ENCODE measurements around the gene RIN3.
A peak's percentile ranks its signal among the peaks of the same experiment; 100 is the strongest.

Gene RIN3

DNA sequence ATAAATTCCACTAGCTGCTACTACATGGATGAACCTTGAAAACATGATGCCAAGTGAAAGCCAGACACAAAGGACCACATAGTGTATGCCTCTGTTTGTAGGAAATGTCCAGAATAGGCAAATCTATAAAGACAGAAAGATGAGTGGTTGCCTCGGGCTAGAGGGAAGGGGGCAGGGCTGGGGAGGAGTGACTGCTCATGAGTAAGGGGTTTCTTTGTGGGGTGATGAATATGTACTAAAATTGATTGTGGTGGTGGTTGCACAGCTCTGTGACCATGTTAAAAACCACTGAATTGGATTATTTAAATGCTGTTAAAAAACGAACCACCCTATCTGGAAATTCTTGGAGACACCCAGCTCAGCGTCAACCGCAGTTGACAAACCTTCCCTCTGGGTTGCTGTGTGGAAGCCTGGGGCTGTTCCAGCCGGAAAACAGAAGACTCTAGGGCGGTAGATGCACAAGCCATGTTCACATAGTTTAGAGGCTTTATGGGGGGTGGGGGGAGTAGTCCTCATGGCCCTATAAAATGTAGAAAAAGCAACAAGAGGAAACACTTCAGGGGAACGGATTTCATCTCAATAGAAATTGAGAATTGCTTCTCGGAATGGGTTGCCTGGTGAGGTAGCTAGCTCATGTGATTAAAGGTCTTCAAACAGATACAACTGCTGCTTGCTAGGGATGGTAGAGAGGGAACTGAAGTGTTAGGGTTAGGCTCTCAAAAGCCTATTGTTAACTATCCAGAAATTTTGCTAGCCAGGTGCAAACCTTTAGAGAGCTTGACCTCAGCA, 29.4 kb downstream of the RIN3 start:
- peaks cover 16% of the 10 kb centered on the region for H3K4me1 Mint-ChIP-seq (ENCODE audit: low read depth)
- H3K27me3 Mint-ChIP-seq (ENCODE audit: low read depth), result peaks cover 3% of the 10 kb centered on the region
- no peak overlapping the region for H3K27ac Mint-ChIP-seq
- no peaks in the 10 kb centered on the region for H3K36me3 Mint-ChIP-seq (ENCODE audit: low read depth)
- no peak overlapping the region for H3K4me3 Mint-ChIP-seq
- no peaks in the 10 kb centered on the region for H3K9me3 Mint-ChIP-seq

DNA sequence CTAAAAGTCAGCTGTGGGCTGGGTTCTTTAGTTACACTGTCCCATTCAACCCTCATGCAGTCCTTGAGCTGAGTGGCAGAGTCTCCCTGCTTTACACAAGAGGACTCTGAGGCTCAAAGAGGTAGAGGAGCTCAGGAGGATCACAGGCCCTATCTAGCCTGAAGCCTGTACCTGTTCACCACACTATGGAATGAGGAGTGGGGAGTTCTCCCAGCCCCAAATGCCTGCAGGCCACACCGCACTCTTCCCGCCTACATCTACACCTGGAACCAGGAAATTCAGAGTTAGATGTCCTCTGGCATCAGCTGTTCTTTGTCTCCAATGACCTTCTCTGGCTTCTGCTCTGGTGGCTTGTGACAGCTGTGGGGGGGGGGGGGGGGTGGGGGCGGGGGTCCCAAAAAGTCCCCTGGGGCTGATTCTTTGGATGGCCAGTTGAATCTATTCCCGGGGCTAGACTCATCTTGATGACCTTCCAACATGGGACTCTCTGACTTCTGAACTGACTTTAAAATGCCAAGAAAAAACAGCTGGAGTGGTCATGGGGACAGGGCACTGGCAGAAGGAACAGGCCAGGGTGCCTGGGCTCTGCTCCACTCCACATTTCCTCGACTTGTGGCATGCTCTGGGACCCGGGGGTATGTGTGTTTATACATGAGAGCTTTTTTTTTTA, 30.6 kb downstream of the RIN3 start:
- H3K4me3 Mint-ChIP-seq, result no peak overlapping the region
- no peaks in the 10 kb centered on the region for H3K36me3 Mint-ChIP-seq (ENCODE audit: low read depth)
- no peak overlapping the region for H3K27ac Mint-ChIP-seq
- peaks cover 3% of the 10 kb centered on the region for H3K27me3 Mint-ChIP-seq (ENCODE audit: low read depth)
- H3K9me3 Mint-ChIP-seq, result no peaks in the 10 kb centered on the region
- H3K4me1 Mint-ChIP-seq (ENCODE audit: low read depth), result peaks cover 13% of the 10 kb centered on the region

DNA sequence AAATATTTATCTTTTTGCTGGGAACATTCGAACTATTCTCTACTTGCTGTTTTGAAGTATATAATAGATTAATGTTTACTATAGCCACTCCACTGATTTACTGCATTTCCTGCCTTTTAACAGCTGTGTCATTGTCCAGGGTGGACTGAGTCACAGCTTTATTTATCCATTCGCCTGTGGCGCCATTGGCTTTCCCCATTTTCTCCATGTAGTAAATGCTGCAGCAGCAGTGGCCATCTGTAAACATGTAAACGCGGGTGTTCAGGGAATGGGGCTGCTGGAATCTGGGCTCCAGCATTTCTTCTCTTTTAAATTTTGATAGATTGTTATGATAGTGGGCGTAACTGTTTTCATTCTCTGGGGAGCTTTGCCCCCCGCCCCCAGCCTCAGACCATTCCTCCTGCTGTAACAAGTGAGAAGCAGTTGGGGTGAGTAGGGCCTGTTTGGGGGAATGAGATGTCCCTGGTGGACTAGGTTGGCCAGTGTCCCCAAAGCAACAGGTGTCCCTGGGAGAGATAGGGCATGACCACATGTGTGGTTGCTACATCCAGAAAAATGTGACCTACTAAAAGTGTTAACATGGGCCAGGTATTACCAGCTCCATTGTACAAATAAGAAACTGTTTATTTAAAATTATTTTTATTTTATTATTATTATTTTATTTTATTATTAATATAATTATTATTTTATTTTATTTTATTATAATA, 32.9 kb downstream of the RIN3 start:
- Mint-ChIP-seq H3K27me3 (ENCODE audit: low read depth) (peaks cover 3% of the 10 kb centered on the region), H3K9me3 (no peaks in the 10 kb centered on the region), H3K4me3 (no peak overlapping the region), H3K4me1 (ENCODE audit: low read depth) (peaks cover 14% of the 10 kb centered on the region), H3K36me3 (ENCODE audit: low read depth) (no peaks in the 10 kb centered on the region), H3K27ac (peak overlapping the region; percentile 31)

DNA sequence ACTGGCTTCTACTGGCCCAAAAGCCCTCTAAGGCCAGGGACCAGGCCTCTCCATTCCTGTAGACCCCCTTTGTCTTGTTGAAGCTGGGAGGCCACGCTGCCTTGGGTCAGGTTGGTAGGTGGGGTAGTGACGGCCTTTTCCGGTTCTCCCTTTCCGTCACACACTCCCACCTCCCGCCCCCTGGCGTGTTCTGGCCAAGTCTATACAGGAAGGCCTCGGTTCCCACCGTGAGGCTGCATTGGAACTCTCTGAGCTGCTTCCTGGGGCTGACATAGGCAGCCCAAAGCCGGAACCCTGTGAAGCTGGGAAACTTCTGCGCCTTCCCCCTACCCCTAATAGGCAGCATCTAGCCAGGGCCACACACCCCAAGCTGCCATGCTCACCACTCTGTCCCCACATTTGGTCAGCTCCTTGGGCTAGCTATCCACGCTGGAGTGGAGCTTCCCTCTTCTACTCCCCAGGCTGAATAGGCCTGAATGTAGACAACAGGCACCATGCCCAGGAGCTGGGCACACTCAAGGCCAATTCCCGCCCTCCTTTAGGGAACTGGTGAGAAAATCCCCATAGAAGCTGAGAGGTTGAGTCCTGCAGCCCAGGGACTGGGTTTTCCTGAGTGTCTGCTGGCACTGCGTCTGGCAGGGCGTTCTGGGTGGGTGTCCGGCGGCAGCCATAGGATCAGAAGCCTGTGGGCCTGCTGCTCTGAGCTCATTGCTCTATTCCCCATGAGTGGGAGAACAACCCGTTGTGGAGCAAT, 35.7 kb downstream of the RIN3 start:
- no peak overlapping the region for H3K4me3 Mint-ChIP-seq
- H3K27me3 Mint-ChIP-seq (ENCODE audit: low read depth), result peaks cover 10% of the 10 kb centered on the region
- H3K36me3 Mint-ChIP-seq (ENCODE audit: low read depth), result no peaks in the 10 kb centered on the region
- peaks cover 17% of the 10 kb centered on the region for H3K4me1 Mint-ChIP-seq (ENCODE audit: low read depth)
- H3K9me3 Mint-ChIP-seq, result no peaks in the 10 kb centered on the region
- H3K27ac Mint-ChIP-seq, result no peak overlapping the region

DNA sequence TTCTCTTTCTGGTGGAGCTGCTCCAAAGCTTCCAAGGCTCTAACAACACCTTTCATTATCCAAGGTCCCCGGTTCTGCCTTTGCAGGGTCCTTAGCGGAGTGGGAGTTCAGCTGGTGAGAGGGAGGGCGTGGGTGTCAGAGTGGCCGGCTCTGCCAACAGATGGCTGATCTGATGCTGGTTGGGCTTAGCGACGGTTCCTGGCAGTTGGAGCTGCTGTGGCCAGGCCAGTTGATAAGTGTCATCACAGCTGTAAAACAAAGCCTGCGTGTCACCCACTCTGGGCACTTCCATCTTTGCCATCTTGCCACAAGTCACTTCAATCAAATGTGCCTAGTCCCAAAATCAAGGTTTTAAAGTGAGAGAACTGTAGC, 36.3 kb downstream of the RIN3 start:
- Mint-ChIP-seq H3K4me3 (no peak overlapping the region), H3K9me3 (no peaks in the 10 kb centered on the region), H3K4me1 (ENCODE audit: low read depth) (peaks cover 17% of the 10 kb centered on the region), H3K36me3 (ENCODE audit: low read depth) (no peaks in the 10 kb centered on the region), H3K27me3 (ENCODE audit: low read depth) (peaks cover 10% of the 10 kb centered on the region), H3K27ac (no peak overlapping the region)

DNA sequence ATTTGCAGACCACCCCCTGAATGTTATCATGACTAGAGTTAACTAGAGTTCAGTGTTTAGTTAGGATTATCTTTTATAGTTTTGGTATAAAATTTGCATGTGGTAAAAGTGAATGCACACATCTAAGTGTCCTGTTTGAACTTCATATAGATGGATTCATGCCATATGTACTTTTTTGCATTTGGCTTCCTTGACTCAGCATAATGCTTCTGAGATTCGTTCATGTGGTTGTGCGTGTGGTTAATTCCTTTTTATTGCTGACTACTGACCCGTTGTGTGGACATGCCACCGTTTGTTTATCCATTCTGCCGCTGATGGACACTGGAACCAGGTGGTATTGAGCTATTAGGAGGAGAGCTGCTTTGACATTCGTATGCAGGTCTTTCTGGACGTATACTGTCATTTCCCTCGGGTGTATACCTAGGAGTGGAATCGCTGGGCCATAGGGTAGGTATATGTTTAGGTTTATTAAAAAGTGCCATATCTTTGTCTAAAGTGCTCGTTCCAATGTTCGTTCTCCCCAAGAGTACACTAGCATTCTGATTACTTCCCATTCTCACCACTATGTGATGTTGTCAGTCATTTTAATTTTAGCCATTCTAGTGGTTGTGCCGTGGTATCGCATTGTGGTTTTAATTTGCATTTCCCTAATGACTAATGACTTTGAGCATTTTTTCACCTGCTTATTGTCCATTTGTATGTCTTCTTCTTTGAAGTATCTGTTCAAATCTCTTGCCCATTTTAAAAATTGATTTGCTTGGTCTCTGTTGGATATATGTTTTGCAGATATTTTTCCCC, 37.7 kb downstream of the RIN3 start:
- H3K4me1 Mint-ChIP-seq (ENCODE audit: low read depth), result peaks cover 27% of the 10 kb centered on the region

DNA sequence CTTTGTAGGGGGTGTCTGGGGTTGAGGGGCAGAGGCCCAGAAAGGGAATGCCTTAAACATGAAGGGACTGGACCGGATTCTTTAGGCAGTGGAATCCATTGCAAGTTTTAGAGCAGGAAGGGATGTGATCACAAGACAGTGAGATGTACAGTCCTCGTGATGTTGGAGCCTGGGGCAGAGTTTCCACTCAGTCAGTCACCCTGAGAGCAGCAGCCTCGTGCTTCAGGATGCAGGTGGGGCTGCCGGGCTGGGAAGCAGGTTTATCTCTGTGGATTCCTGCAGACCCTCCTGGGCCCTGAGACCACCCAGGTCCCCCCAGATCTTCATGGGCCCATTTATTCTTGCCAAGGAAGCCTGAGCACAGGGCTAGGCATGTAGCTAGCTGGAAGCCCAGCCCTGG, 38.5 kb downstream of the RIN3 start:
- Mint-ChIP-seq H3K4me1 (ENCODE audit: low read depth) (peaks cover 35% of the 10 kb centered on the region), H3K36me3 (ENCODE audit: low read depth) (peaks cover 6% of the 10 kb centered on the region), H3K4me3 (no peak overlapping the region), H3K27ac (no peak overlapping the region), H3K9me3 (no peaks in the 10 kb centered on the region), H3K27me3 (ENCODE audit: low read depth) (peaks cover 31% of the 10 kb centered on the region)

More for the DNA sequence above, 37.7 kb downstream of the RIN3 start:
- H3K27me3 Mint-ChIP-seq (ENCODE audit: low read depth), result peaks cover 24% of the 10 kb centered on the region
- H3K27ac Mint-ChIP-seq, result no peak overlapping the region
- H3K36me3 Mint-ChIP-seq (ENCODE audit: low read depth), result peaks cover under 1% of the 10 kb centered on the region
- no peaks in the 10 kb centered on the region for H3K9me3 Mint-ChIP-seq
- H3K4me3 Mint-ChIP-seq, result no peak overlapping the region

DNA sequence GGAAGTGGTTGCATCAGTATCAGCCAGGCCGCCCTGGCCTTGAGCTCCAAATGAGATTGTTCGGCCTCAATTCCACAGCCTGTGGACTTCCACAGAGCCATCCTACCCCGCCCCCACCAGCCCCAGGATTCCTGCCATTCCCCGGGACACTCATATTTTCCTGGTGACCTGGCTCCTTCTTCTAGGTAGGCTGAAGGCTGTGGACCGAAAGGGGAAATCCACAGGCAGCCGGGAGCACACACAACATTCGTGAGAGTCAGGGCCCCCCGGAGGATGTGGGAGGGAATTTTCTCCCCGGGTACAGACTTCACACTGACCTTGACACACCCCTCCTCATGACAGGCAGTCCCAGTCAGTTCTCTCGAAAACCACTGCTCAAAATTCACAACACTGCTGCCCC, 39.9 kb downstream of the RIN3 start:
- peaks cover 31% of the 10 kb centered on the region for H3K27me3 Mint-ChIP-seq (ENCODE audit: low read depth)
- H3K4me3 Mint-ChIP-seq, result no peak overlapping the region
- peaks cover 6% of the 10 kb centered on the region for H3K36me3 Mint-ChIP-seq (ENCODE audit: low read depth)
- peaks cover 40% of the 10 kb centered on the region for H3K4me1 Mint-ChIP-seq (ENCODE audit: low read depth)
- H3K27ac Mint-ChIP-seq, result no peak overlapping the region
- no peaks in the 10 kb centered on the region for H3K9me3 Mint-ChIP-seq

DNA sequence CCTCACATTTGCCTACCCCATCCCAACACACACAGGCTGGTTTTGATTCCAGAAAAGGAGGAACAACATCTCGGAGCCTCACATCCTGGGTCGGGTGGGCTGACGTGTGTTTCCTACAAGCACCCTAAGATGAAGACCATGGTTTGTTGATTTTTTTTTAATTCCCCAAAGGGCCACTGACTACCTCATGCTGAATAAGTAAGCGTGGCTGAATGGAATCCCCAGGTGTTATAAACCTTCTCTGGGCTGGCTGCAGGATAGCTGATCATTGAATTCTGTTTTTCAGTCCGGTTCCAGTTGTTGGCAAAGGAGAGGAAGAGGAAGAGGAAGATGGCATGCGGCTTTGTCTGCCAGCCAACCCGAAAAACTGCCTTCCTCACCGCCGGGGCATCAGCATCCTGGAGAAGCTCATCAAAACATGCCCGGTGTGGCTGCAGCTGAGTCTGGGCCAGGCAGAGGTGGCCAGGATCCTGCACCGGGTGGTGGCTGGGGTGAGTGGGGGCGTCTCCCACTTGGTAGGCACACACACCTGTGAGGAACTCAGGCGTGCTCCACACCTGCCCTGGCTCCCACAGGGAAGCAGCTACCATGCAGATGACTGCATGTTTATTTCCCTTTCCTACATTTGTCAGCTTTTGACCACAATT, 42.0 kb downstream of the RIN3 start:
- Mint-ChIP-seq H3K27ac (no peak overlapping the region), H3K27me3 (ENCODE audit: low read depth) (peaks cover 31% of the 10 kb centered on the region), H3K36me3 (ENCODE audit: low read depth) (peaks cover 13% of the 10 kb centered on the region), H3K4me3 (no peak overlapping the region), H3K9me3 (no peaks in the 10 kb centered on the region), H3K4me1 (ENCODE audit: low read depth) (peaks cover 55% of the 10 kb centered on the region)

DNA sequence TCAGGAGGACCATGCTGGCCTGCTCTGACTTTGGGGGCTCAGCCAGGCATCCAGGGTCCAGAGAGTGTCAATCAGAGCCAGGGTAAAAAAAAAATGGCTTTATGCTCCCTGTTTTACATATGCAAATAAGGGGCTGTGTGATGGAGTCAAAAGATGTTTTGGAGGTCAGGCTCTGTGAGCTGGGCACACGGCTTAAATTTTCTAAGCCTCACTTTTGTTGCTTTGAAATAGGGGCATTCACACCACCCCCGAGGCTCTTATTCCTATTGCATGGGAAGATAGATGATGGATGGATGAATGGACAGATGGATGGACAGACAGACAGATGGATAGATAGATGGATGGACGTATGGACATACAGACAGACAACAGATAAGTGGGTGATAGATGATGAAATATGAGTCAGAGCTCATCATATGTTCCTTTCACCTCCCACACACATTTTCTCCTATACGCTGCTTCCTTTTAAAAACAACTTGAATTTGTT, 42.7 kb downstream of the RIN3 start:
- peaks cover 31% of the 10 kb centered on the region for H3K27me3 Mint-ChIP-seq (ENCODE audit: low read depth)
- H3K4me1 Mint-ChIP-seq (ENCODE audit: low read depth), result peaks cover 52% of the 10 kb centered on the region
- no peak overlapping the region for H3K4me3 Mint-ChIP-seq
- H3K27ac Mint-ChIP-seq, result peak overlapping the region; percentile 38
- H3K36me3 Mint-ChIP-seq (ENCODE audit: low read depth), result peaks cover 13% of the 10 kb centered on the region
- H3K9me3 Mint-ChIP-seq, result no peaks in the 10 kb centered on the region

DNA sequence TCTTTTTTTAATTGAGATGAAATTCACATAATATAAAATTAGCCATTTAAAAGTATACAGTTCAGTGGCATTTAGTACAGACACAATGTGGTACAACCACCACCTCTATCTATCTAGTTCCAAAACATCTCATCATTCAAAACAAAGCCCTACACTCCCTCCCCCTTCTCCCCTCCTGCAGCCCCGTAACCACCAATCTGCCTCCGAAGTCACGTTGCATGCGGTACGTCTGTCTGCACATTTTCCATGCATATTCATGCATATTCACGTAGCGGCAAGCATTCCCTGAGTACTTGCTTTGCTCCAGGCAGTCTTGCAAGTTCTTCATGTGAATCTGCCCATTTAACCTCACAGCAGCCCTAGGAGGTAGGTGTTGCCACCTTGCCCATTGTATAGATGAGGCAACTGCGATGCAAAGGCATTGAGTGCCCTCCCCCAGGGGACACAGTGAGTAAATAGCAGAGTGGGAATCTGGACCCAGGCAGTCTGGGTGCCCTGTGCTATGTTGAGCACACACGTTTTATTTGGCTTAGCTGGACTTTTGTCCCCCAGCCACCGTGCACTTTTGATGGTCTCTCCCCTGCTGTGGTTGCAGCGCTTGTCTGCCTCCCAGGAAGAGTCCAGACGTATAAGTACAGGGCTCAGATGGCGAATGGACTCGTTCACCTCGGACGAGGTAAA, 43.4 kb downstream of the RIN3 start:
- Mint-ChIP-seq H3K27ac (no peak overlapping the region), H3K4me3 (no peak overlapping the region), H3K4me1 (ENCODE audit: low read depth) (peaks cover 51% of the 10 kb centered on the region), H3K9me3 (no peaks in the 10 kb centered on the region), H3K36me3 (ENCODE audit: low read depth) (peaks cover 13% of the 10 kb centered on the region), H3K27me3 (ENCODE audit: low read depth) (peaks cover 27% of the 10 kb centered on the region)

DNA sequence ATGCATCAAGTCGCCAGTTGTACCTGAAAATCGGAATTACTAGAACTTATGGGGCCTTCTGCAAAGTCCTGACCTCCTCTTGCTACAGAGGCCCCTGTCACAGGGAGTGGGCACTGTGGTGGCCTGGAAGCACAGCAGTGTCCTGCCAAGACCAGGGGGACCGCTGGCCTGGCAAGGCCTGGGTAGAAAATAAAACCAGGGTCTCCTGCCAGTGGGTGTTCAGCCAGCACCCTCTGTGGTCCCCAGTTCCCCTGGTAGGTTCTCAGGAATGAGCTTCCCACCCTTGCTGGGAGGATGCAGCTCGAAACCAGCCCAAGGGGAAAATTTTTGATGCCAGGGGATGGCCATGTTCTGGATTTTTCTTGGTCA, 43.9 kb downstream of the RIN3 start:
- no peak overlapping the region for H3K27ac Mint-ChIP-seq

DNA sequence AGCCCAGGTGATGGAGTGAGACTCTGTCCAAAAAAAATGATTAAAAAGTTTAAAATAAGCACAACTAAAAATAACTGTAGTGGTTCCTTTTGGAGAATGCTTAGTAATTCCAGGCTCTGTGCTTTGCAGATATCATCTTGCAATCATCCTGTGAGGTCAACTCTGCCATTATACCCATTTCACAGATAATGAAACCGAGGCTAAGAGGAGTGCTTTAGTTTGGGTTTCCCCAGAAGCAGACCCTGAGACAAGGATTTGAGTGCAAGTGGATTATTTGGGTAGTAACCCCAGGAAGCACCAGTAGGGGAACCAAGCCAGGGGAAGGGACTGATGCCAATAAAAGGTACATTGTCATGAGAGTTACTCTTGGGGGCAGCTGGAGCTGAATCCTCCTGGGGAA, 44.7 kb downstream of the RIN3 start:
- no peaks in the 10 kb centered on the region for H3K9me3 Mint-ChIP-seq
- peaks cover 13% of the 10 kb centered on the region for H3K36me3 Mint-ChIP-seq (ENCODE audit: low read depth)
- peaks cover 59% of the 10 kb centered on the region for H3K4me1 Mint-ChIP-seq (ENCODE audit: low read depth)
- peaks cover 21% of the 10 kb centered on the region for H3K27me3 Mint-ChIP-seq (ENCODE audit: low read depth)
- H3K4me3 Mint-ChIP-seq, result no peak overlapping the region
- H3K27ac Mint-ChIP-seq, result no peak overlapping the region

More for the DNA sequence above, 43.9 kb downstream of the RIN3 start:
- Mint-ChIP-seq H3K4me1 (ENCODE audit: low read depth) (peaks cover 55% of the 10 kb centered on the region), H3K27me3 (ENCODE audit: low read depth) (peaks cover 25% of the 10 kb centered on the region), H3K4me3 (no peak overlapping the region), H3K9me3 (no peaks in the 10 kb centered on the region), H3K36me3 (ENCODE audit: low read depth) (peaks cover 13% of the 10 kb centered on the region)
